C4-2B (cell line): ENCODE results near the gene HEATR3.
A peak's percentile ranks its signal among the peaks of the same experiment; 100 is the strongest.

Experiments
- H3K27ac ChIP-seq: fragments of 450-650 bp; 2 replicates; pipeline ENCODE4 v1.5.1; 2017
- ZFX ChIP-seq: fragments of 450-650 bp; IDR thresholded peaks from 2 replicates; pipeline ENCODE4 v1.6.1; 2017
- TF ChIP-seq, protein P1 (sequence below): fragments of 450-650 bp; conservative IDR thresholded peaks from 2 replicates; pipeline ENCODE4 v1.5.1; 2017; ENCODE audit warnings: mild to moderate bottlenecking

The HEATR3 gene

DNA sequence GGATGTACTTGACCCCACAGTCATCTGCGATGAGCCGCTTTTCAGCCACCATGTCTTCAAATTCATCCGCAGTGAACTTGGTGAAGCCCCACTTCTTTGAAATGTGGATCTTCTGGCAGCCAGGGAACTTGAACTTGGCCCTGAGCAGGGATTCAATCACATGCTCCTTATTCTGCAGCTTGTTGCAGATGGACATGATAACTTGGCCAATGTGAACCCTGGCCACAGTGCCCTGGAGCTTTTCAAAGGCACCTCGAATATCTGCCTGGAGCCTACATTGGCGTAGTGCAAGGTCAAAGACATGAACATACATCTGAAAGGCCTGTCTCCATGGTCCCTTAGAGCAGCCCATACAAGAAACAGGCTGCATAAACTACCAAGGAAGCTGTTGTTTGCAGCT, 85.6 kb downstream of the HEATR3 start:
- H3K27ac ChIP-seq, result no peak overlapping the region
- TF ChIP-seq ZFX, result no peak
- TF ChIP-seq, protein P1, sequence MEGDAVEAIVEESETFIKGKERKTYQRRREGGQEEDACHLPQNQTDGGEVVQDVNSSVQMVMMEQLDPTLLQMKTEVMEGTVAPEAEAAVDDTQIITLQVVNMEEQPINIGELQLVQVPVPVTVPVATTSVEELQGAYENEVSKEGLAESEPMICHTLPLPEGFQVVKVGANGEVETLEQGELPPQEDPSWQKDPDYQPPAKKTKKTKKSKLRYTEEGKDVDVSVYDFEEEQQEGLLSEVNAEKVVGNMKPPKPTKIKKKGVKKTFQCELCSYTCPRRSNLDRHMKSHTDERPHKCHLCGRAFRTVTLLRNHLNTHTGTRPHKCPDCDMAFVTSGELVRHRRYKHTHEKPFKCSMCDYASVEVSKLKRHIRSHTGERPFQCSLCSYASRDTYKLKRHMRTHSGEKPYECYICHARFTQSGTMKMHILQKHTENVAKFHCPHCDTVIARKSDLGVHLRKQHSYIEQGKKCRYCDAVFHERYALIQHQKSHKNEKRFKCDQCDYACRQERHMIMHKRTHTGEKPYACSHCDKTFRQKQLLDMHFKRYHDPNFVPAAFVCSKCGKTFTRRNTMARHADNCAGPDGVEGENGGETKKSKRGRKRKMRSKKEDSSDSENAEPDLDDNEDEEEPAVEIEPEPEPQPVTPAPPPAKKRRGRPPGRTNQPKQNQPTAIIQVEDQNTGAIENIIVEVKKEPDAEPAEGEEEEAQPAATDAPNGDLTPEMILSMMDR, result no peak

DNA sequence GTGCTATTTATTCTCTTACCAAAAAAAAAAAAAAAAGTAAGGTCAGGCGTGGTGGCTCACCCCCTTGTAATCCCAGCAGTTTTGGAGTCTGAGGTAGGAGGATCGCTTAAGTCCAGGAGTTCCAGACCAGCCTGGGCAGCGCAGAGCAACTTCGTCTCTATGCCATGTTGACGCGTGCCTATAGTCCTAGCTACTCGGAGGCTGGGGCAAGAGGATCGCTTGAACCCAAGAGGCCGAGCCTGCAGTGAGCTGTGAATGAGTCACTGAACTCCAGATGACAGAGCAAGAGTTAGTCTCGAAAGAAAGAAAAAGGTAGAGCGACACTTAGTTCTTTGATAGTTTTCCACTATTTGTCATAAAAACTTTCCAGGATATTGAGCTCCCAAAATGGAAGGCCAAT, 86.0 kb downstream of the HEATR3 start:
- H3K27ac ChIP-seq, result peak overlapping the region; percentile 94; the same call in 1 of the 2 replicates
- TF ChIP-seq, protein P1, result no peak
- TF ChIP-seq ZFX, result no peak

DNA sequence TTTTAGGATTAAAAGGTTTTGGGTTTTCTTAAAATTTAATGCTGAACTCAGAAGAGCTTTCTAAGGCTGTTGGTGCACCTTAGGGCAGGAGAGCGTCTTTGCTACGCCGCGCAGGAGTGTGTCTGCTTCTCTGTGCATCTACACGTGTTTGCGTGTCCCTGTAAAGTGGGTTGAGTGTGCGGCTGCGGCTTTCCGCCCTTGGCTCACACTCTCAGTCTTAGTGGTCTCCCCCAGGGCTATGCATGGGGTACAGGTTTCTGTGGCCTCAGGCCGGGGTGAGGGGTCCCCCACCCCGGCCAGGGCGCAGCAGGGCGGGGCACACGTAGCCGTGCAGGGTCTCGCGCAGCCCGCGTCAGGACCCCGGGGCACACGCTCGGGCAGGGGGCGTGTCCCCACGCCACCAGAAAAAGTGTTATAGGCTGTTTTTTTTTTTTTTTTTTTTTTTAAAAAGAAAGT, 86.6 kb downstream of the HEATR3 start:
- TF ChIP-seq, protein P1, result no peak
- TF ChIP-seq ZFX, result no peak
- H3K27ac ChIP-seq, result peak overlapping the region; percentile 94

DNA sequence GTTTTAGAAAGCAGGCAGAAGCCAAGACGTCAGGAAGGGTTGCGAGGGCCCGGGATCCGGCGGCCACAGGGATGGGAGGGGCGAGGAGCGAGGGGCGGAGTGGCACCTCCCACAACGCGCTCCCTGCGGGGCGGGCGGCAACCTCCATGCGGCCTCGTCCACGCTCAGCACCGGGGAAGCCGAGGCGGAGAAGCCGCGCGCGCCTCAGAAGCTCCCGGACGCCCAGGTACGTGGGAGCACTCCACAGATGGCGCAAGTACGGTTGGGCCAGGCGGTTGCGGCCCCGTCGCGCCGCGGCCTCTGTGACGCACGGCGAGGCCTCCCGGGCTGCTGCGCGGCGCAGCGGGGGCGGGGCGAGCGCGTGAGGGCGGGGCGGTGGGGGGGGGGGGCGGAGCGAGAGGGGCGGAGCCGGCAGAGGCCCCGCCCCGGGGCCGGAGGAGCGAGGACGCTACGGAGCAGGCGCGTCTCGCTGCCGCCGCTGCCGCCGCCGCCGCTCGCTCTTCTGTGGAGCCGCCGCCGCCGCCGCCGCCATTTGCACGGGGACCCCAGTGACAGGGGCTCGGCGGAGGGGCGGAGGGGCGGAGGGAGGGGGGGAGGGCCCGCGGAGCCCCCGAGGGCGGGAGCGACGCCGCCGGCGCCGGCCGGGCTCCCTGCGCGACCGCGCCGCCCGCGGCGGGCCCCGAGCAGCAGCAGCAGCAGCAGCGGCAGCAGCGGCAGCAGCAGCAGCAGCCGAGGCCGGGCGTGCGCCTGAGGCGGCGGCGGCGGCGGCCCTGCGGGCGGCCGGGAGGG, 87.2 kb downstream of the HEATR3 start, which contains the start of gene TENT4B:
Gene TENT4B, plus strand, starts transcription at position 500 of the 789 bp plus-strand sequence. CDS start 316 bp downstream, outside the sequence.
- peak; percentile 70; the same call in 1 of the 2 replicates for TF ChIP-seq ZFX
- TF ChIP-seq, protein P1, result no peak
- H3K27ac ChIP-seq, result peak within 1 kb of the TSS; percentile 94

DNA sequence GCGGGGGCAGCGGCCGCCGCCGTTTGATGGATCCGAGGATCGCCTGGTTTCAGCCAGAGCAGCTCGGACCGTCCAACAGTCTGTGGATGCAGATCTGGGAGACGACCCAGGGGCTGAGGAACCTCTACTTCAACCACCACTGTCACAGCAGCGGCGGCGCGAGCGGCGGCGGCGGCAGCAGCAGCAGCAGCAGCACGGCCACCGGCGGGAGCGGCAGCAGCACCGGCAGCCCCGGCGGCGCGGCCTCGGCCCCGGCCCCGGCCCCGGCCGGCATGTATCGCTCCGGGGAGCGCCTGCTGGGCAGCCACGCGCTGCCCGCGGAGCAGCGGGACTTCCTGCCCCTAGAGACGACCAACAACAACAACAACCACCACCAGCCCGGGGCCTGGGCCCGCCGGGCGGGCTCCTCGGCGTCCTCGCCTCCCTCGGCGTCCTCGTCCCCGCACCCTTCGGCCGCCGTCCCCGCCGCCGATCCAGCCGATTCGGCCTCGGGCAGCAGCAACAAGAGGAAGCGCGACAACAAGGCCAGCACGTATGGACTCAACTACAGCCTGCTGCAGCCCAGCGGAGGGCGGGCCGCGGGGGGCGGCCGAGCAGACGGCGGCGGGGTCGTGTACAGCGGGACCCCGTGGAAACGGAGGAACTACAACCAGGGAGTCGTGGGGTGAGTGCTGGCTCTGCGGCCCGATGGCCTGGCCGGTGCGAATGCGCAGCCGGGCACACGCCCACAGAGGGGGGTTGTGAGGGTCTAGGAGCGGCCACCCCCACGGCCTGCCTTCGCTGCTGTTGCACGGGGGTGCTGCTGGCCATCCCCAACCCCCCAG, 88.0 kb downstream of the HEATR3 start:
- peak; percentile 47; the same call in 1 of the 2 replicates for TF ChIP-seq ZFX
- TF ChIP-seq, protein P1, result no peak; the same call in 1 of the 2 replicates
- peak overlapping the region; percentile 94 for H3K27ac ChIP-seq

DNA sequence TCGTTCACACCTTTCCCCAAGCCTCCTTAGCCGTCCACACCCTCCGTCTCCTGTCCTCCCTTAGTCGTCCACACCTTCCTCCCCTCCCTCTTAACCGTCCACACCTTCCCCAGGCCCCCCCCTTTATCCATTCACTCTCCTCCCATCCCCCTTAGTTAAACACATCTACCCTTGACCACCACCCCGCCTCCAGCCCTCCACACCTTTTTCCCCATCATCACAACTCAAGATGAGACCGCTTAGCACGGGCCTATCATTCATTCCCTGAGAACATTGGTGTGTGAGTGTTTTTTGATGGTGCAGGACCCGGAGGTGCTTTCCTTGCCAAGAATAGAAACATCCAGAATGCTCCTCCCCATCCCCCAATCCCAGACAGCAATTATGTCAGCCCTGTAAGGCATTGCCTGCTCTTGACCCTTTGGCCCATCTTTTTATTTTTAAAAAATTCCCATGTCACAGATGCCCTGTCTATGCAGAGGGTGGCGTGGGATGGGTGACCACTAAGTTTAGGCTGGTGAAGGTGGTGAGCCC, 88.7 kb downstream of the HEATR3 start:
- TF ChIP-seq, protein P1, result no peak
- no peak for TF ChIP-seq ZFX

More for the DNA sequence above, 88.7 kb downstream of the HEATR3 start:
- H3K27ac ChIP-seq, result peak overlapping the region; percentile 94
